HEK293T (cell line): ENCODE results near the gene EVPL.

Source experiments
- CTCF ChIA-PET: fragments of 350-600 bp; formaldehyde crosslinking; extraction: SDS; loops from one replicate; lab custom pipeline; 2021; ENCODE audit warnings: antibody characterized with exemption, inconsistent platforms; lab: Yijun Ruan, JAX
- POLR2A ChIA-PET: fragments of 350-600 bp; formaldehyde crosslinking; extraction: SDS; loops from one replicate; lab custom pipeline; 2020; ENCODE audit warnings: antibody characterized with exemption, inconsistent platforms; lab: Yijun Ruan, JAX
- DNase-seq: peaks from one replicate; pipeline ENCODE4 v3.0.0; 2012; ENCODE audit warnings: mixed read lengths; ENCODE audit errors: extremely low spot score
- ARNT ChIP-seq: fragments of 450-650 bp; IDR thresholded peaks from 2 replicates; pipeline ENCODE4 v1.6.1; 2017; ENCODE audit warnings: mild to moderate bottlenecking
- BHLHE40 ChIP-seq: fragments of 450-650 bp; IDR thresholded peaks from 2 replicates; pipeline ENCODE4 v1.6.1; 2016; ENCODE audit warnings: mild to moderate bottlenecking, moderate library complexity, borderline replicate concordance
- CTBP1 ChIP-seq: fragments of 450-650 bp; IDR thresholded peaks from 2 replicates; pipeline ENCODE4 v1.6.1; 2016; ENCODE audit warnings: borderline replicate concordance
- ELF4 ChIP-seq: fragments of 450-650 bp; IDR thresholded peaks from 2 replicates; pipeline ENCODE4 v1.6.1; 2017; ENCODE audit warnings: antibody characterized with exemption
- FOXA1 ChIP-seq: fragments of 450-650 bp; IDR thresholded peaks from 2 replicates; pipeline ENCODE4 v1.6.1; 2016; ENCODE audit warnings: mild to moderate bottlenecking
- FOXK2 ChIP-seq: fragments of 450-650 bp; IDR thresholded peaks from 2 replicates; pipeline ENCODE4 v1.6.1; 2016; ENCODE audit warnings: mild to moderate bottlenecking
- FOXM1 ChIP-seq: fragments of 450-650 bp; IDR thresholded peaks from 2 replicates; pipeline ENCODE4 v1.6.1; 2017; ENCODE audit warnings: mild to moderate bottlenecking, borderline replicate concordance
- HDGF ChIP-seq: fragments of 450-650 bp; IDR thresholded peaks from 2 replicates; pipeline ENCODE4 v1.6.1; 2017; ENCODE audit warnings: antibody characterized with exemption, borderline replicate concordance
- L3MBTL2 ChIP-seq: fragments of 450-650 bp; conservative IDR thresholded peaks from 2 replicates; pipeline ENCODE4 v1.6.1; 2016; ENCODE audit warnings: mild to moderate bottlenecking
- LEF1 ChIP-seq: fragments of 450-650 bp; IDR thresholded peaks from 2 replicates; pipeline ENCODE4 v1.6.1; 2017; ENCODE audit warnings: mild to moderate bottlenecking, borderline replicate concordance
- NFRKB ChIP-seq: fragments of 450-650 bp; IDR thresholded peaks from 2 replicates; pipeline ENCODE4 v1.6.1; 2016; ENCODE audit warnings: mild to moderate bottlenecking, moderate library complexity
- PKNOX1 ChIP-seq: fragments of 450-650 bp; IDR thresholded peaks from 2 replicates; pipeline ENCODE4 v1.6.1; 2016
- SP1 ChIP-seq: fragments of 450-650 bp; IDR thresholded peaks from 2 replicates; pipeline ENCODE4 v1.6.1; 2017
- SUZ12 ChIP-seq: fragments of 450-650 bp; IDR thresholded peaks from 2 replicates; pipeline ENCODE4 v1.6.1; 2016; ENCODE audit warnings: mild to moderate bottlenecking
- TARDBP ChIP-seq: fragments of 450-650 bp; IDR thresholded peaks from 2 replicates; pipeline ENCODE4 v1.6.1; 2016
- ZNF384 ChIP-seq: fragments of 450-650 bp; IDR thresholded peaks from 2 replicates; pipeline ENCODE4 v1.6.1; 2016

Gene EVPL

GRCh38 chr17:76053246-76054111, 26.4 kb upstream of the EVPL start:
- no peak for DNase-seq
- ChIA-PET CTCF (no interaction called here), POLR2A (interaction anchor here (1.3 to 1.8 kb wide), 2 partner anchors 18 to 27 kb away, joined by 3 to 11 read pairs; partner anchors contain the start of gene SRP68)
- TF ChIP-seq TARDBP (no peak), ARNT (no peak), FOXM1 (no peak), FOXK2 (no peak), ZNF384 (no peak)

- DNase-seq: no peak
- ChIA-PET POLR2A (no interaction called here), CTCF (no interaction called here)
- TF ChIP-seq TARDBP: no peak
- TF ChIP-seq PKNOX1: no peak
- no peak for TF ChIP-seq FOXM1
- TF ChIP-seq FOXK2: no peak
- no peak for TF ChIP-seq L3MBTL2
- no peak for TF ChIP-seq BHLHE40
- no peak for TF ChIP-seq ZNF384
- TF ChIP-seq ELF4: no peak
- TF ChIP-seq NFRKB: no peak
- TF ChIP-seq FOXA1: no peak
- TF ChIP-seq SP1: no peak
- TF ChIP-seq HDGF: no peak
- TF ChIP-seq SUZ12: no peak
- no peak for TF ChIP-seq LEF1
- TF ChIP-seq ARNT: no peak
Observed at GRCh38 chr17:76051561-76051960, 24.5 kb upstream of the EVPL start.

GRCh38 chr17:76050538-76051467, 23.7 kb upstream of the EVPL start:
- no peak for TF ChIP-seq FOXA1
- TF ChIP-seq SP1: no peak
- no peak for TF ChIP-seq L3MBTL2
- TF ChIP-seq CTBP1: no peak
- TF ChIP-seq FOXK2: no peak
- no peak for TF ChIP-seq TARDBP
- TF ChIP-seq PKNOX1: no peak
- no peak for TF ChIP-seq NFRKB
- TF ChIP-seq HDGF: no peak
- TF ChIP-seq LEF1: no peak
- no peak for TF ChIP-seq FOXM1
- TF ChIP-seq BHLHE40: no peak
- no peak for TF ChIP-seq SUZ12
- TF ChIP-seq ELF4: no peak
- no peak for TF ChIP-seq ZNF384
- no peak for TF ChIP-seq ARNT
- POLR2A ChIA-PET: no interaction called here
- no peak for DNase-seq
- CTCF ChIA-PET: no interaction called here

- DNase-seq: no peak
- POLR2A ChIA-PET: no interaction called here
- TF ChIP-seq ZNF384 (no peak), TARDBP (no peak), HDGF (no peak), FOXA1 (no peak), LEF1 (no peak), PKNOX1 (no peak), L3MBTL2 (no peak), ARNT (no peak), ELF4 (no peak), FOXM1 (no peak), CTBP1 (no peak)
- CTCF ChIA-PET: no interaction called here
Observed at GRCh38 chr17:76049836-76050537, 22.9 kb upstream of the EVPL start.

GRCh38 chr17:76049239-76049638, 22.1 kb upstream of the EVPL start:
- POLR2A ChIA-PET: no interaction called here
- DNase-seq: no peak
- TF ChIP-seq L3MBTL2: no peak
- TF ChIP-seq ELF4: no peak
- TF ChIP-seq SUZ12: no peak
- CTCF ChIA-PET: no interaction called here

GRCh38 chr17:76048711-76049110, 21.6 kb upstream of the EVPL start:
- ChIA-PET CTCF (no interaction called here), POLR2A (no interaction called here)
- DNase-seq: no peak
- TF ChIP-seq FOXM1 (no peak), HDGF (no peak), FOXK2 (no peak), CTBP1 (no peak), NFRKB (no peak), SUZ12 (no peak), ELF4 (no peak), L3MBTL2 (no peak), ZNF384 (no peak), PKNOX1 (no peak), ARNT (no peak), LEF1 (no peak), TARDBP (no peak)
